HUES64 (cell line): ENCODE data around the gene LRRC71.

Source experiments
- H3K27ac ChIP-seq: 2 replicates; pipeline ENCODE4 v1.7.0; 2013; ENCODE audit warnings: low read depth, low read length, inconsistent platforms
- H3K27me3 ChIP-seq: 2 replicates; pipeline ENCODE4 v1.6.1; 2013; ENCODE audit warnings: mild to moderate bottlenecking, low read length; ENCODE audit not compliant: insufficient read depth
- H3K36me3 ChIP-seq: 2 replicates; pipeline ENCODE4 v1.6.1; 2013; ENCODE audit warnings: mild to moderate bottlenecking, low read length; ENCODE audit not compliant: insufficient read depth
- H3K4me1 ChIP-seq: 2 replicates; pipeline ENCODE4 v1.6.1; 2013; ENCODE audit warnings: mild to moderate bottlenecking, low read length, moderate library complexity; ENCODE audit not compliant: insufficient read depth
- H3K4me3 ChIP-seq: 2 replicates; pipeline ENCODE4 v1.5.1; 2013; ENCODE audit warnings: mild to moderate bottlenecking, low read length, moderate library complexity
- H3K9ac ChIP-seq: 2 replicates; pipeline ENCODE4 v1.6.1; 2013; ENCODE audit warnings: mild to moderate bottlenecking, low read depth, low read length
- H3K9me3 ChIP-seq: 2 replicates; pipeline ENCODE4 v1.6.1; 2013; ENCODE audit warnings: low read depth, low read length; ENCODE audit not compliant: insufficient read depth
- WGBS: fragments of 150-250, 120-280 bp; methylation state at CpG from one replicate; pipeline ENCODE4 v1.1.7; 2013; ENCODE audit warnings: missing lambda C conversion rate; 5-methylcytosine and 5-hydroxymethylcytosine counted together

LRRC71 gene

DNA sequence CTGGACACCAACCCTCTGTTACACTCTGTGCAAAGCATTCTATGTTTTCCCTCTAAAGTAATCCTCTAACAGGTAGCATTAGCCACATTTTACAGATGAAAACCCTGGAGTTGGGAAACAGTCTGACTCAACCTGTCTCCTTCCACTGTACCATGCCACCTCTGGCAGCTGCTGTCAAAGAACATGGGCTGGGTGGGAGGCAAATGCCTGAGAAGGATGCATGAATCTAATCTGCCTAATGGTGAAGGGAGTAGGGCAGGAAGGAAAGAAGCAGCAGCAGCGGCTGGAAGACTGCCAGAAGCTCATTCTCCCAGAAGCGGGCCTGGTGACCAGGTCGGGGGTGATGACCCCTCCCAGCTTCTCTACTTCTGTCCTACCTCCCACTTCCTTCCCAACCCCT lies 21.7 kb downstream of the LRRC71 start:
- WGBS = 92% methylated on average over 3 of the region's 3 CpGs
- no peaks in the 10 kb centered on the region for H3K27me3 ChIP-seq
- H3K9me3 ChIP-seq = no peaks in the 10 kb centered on the region
- H3K9ac ChIP-seq = no peak overlapping the region
- no peak overlapping the region for H3K4me3 ChIP-seq
- H3K36me3 ChIP-seq = peaks cover 100% of the 10 kb centered on the region
- no peak overlapping the region for H3K27ac ChIP-seq
- no peaks in the 10 kb centered on the region for H3K4me1 ChIP-seq

DNA sequence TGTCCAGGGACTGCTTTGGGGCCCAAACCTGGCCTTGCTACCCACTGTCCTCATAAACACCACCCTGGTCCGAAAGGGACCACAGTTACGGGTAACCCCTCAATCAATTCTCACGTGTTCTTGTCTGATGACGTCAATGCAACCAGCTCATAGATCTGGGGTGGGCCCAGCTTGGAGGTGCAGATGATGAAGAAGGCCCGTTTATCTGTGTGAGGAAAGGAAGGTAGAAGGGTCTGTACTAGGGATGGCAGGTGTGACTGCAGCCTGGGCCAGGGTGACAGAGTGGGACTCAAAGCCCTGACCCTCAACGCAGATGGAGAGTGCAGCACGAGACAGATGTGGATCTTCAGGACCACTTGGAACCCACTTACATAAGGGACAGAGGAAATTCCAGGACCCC lies 22.1 kb downstream of the LRRC71 start:
- Histone ChIP-seq H3K4me3 (no peak overlapping the region), H3K27me3 (no peaks in the 10 kb centered on the region), H3K4me1 (no peaks in the 10 kb centered on the region), H3K9me3 (no peaks in the 10 kb centered on the region), H3K36me3 (peaks cover 100% of the 10 kb centered on the region), H3K9ac (no peak overlapping the region), H3K27ac (no peak overlapping the region)
- WGBS = 94% methylated on average over 7 of the region's 7 CpGs

DNA sequence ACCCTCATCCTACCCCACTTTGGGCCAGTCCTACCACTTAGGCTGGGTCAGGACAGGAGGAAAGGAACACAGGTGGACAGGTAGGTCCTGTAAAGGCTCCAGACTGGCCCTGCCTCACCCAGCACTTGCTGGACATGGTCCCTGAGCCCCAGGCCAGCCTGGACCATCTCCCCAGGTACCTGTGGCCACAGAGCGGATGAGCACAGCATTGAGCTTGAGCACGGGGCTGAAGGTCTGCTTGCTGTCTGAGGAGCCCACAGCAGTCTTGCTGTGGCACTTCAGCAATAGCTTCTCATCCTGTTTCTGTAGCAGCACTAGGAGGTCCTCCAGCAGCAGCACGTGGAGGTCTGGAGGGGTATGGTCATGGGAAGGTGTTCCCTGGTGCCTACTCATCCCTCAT lies 23.3 kb downstream of the LRRC71 start:
- Histone ChIP-seq H3K27me3 (no peaks in the 10 kb centered on the region), H3K9me3 (no peaks in the 10 kb centered on the region), H3K4me1 (no peaks in the 10 kb centered on the region), H3K9ac (no peak overlapping the region), H3K27ac (no peak overlapping the region), H3K4me3 (no peak overlapping the region), H3K36me3 (peaks cover 100% of the 10 kb centered on the region)
- WGBS = 94% methylated on average over 3 of the region's 3 CpGs

DNA sequence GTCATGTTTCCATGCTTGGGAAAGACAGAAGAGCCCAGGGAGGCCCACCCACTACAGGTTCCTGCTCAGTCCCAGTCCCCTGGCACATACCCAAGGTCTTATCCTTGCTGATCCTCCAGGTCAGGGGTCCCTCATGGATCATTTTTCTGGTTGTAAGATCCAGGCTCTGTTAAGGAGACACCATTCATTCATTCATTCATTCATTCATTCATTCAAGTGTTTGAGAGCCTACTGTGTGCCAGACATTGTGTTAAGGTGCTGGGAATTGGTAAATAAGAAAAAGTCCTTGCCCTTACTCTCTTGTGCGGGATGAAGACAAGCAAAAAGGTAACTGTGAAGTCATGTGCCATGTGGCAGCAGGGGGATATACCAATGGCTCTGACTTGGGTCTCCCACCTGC lies 23.8 kb downstream of the LRRC71 start:
- no peaks in the 10 kb centered on the region for H3K9me3 ChIP-seq
- H3K9ac ChIP-seq = no peak overlapping the region
- H3K27ac ChIP-seq = no peak overlapping the region
- H3K27me3 ChIP-seq = no peaks in the 10 kb centered on the region
- H3K4me1 ChIP-seq = no peaks in the 10 kb centered on the region
- H3K4me3 ChIP-seq = no peak overlapping the region
- WGBS = 100% methylated on average over 1 of the region's 1 CpG
- H3K36me3 ChIP-seq = peaks cover 100% of the 10 kb centered on the region

DNA sequence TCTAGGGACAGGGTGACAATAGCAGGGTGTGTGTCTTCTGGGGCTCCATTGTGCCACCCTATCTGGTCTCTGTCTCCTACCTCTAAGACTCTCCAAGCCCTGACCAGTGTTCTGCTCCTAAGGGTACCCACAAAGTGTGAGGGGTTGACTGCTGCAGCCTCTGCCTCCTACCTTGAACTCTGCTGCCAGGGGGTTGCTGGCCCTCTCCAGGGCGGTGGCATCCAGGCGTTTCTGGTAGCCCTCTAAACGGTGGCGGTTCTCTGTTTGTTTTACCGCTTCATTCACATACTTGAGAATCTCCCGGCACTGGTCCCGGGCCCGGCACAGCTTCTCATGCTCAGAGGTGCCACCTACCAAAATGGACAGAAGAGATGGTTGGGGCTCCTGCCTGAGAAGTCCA lies 24.4 kb downstream of the LRRC71 start:
- no peak overlapping the region for H3K9ac ChIP-seq
- 98% methylated on average over 8 of the region's 8 CpGs for WGBS
- no peaks in the 10 kb centered on the region for H3K4me1 ChIP-seq
- no peak overlapping the region for H3K27ac ChIP-seq
- no peak overlapping the region for H3K4me3 ChIP-seq
- no peaks in the 10 kb centered on the region for H3K27me3 ChIP-seq
- peaks cover 100% of the 10 kb centered on the region for H3K36me3 ChIP-seq
- no peaks in the 10 kb centered on the region for H3K9me3 ChIP-seq

DNA sequence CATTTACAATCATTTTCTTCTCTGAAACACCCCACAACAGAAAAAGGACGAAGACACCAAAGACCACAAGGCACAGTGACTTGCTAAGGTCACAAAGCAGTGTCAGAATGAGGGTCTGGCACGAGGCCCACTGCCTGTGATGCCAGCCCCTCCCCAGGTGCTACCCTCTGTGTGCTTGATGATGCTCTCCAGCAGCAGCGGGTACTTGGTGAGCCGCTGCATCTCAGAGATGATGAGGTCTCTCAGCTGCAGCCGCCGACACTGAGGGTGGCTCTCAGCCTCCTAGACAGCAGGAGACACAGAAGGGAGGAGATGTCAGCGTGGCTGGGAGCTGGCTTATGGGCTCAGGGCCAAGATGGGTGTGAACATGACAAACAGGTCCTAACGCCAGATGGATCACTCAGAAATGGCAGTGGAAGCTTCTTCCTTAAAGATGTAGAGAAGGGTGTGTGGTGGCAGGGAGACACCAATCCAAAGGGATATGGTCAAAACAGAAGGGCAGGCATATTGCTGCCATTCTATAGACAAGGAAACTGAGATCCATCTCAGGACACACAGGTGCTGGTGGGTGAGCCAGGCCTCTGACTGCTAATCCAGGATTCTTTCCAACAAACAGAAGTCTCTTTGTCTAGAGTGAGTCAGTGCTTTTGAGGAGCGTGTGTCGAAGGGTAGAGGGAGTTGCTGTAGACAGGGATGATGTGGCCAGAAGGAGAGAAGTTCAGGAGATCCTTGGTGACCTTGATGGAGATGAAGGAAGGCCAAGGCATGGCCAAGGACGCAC lies 25.6 kb downstream of the LRRC71 start:
- H3K27me3 ChIP-seq = no peaks in the 10 kb centered on the region
- no peak overlapping the region for H3K27ac ChIP-seq
- no peaks in the 10 kb centered on the region for H3K9me3 ChIP-seq
- WGBS = 94% methylated on average over 11 of the region's 11 CpGs
- H3K4me3 ChIP-seq = no peak overlapping the region
- H3K9ac ChIP-seq = no peak overlapping the region
- H3K36me3 ChIP-seq = peaks cover 100% of the 10 kb centered on the region
- H3K4me1 ChIP-seq = no peaks in the 10 kb centered on the region

DNA sequence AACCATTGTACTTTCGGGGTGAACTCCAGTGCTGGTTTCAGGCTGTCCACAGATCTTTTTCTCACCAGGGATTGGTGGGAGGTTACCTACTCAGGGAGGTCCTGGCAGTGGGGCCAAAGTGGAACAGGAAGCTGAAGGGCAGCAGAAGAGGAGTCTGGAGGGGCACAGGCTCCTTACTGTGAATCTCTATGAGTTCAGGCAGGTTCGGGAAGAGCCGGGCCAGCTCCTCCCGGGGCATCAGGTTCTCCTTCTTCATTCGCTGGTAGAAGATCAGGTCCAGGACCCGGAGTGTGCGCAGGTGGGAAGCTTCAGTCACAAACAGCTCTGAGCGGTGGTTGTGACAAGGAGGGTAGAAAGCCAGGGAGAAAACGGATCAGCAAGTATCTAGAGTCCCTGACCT lies 26.7 kb downstream of the LRRC71 start:
- H3K4me1 ChIP-seq = no peaks in the 10 kb centered on the region
- H3K27me3 ChIP-seq = no peaks in the 10 kb centered on the region
- 95% methylated on average over 9 of the region's 9 CpGs for WGBS
- H3K27ac ChIP-seq = no peak overlapping the region
- H3K4me3 ChIP-seq = no peak overlapping the region
- H3K9me3 ChIP-seq = no peaks in the 10 kb centered on the region
- no peak overlapping the region for H3K9ac ChIP-seq
- H3K36me3 ChIP-seq = peaks cover 100% of the 10 kb centered on the region

DNA sequence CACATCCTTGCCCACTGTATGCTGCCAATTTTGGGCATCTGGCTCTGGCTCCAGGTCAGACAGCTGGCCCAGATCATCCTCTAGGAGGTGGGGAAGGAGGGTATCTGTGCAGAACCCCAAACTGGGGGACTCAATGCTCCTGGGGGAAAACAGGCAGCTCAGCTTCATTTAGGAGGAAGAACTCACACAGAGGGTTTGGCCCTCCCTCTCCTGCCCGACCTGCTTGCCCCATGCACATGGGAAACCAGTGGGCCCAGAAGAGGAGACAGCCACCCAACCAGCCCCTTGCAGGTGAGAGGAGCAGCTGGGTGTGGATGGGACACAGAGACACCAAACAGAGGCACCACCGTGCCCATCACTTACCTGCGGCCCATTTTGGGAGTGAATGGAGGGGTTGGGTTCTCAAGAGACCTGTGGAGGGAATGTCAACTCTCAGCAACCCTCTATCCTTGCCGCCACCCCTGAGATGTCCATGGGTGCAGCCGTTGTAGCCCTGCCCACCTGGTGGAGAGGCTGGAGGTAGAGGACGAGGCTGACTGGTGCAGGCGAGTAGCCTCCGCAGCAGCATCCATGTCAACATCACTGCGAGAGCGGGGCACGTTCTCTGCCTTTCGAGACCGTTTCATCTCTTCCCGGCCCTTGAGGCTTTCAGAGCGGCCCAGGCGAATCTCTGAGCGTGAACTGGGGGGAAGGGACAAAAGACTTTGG lies 27.5 kb downstream of the LRRC71 start:
- Histone ChIP-seq H3K4me3 (no peak overlapping the region), H3K9me3 (no peaks in the 10 kb centered on the region), H3K9ac (no peak overlapping the region), H3K27ac (no peak overlapping the region), H3K4me1 (no peaks in the 10 kb centered on the region), H3K27me3 (no peaks in the 10 kb centered on the region), H3K36me3 (peaks cover 100% of the 10 kb centered on the region)
- 96% methylated on average over 17 of the region's 17 CpGs for WGBS

DNA sequence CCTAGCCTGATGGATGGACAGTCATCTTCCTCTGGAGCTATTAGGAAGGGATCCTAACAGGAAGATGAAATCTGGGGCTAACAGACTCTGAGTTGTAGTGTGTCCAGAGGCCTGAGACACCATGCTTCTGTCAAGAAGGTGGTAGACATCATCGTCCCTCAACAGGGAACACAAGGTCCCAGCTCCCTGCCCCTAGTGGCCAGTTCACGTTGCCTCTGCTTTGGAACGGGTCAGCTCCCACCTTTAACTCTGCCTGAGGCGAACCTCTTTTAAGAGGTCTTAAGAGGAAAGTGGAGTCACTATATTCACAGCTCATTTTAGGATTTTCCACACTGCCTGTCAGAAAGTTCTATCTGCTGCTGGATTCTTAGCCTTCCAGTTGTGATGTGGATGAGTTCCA lies 28.3 kb downstream of the LRRC71 start:
- Histone ChIP-seq H3K9me3 (no peaks in the 10 kb centered on the region), H3K9ac (no peak overlapping the region), H3K27me3 (no peaks in the 10 kb centered on the region), H3K4me3 (no peak overlapping the region), H3K4me1 (no peaks in the 10 kb centered on the region), H3K36me3 (peaks cover 99% of the 10 kb centered on the region), H3K27ac (no peak overlapping the region)
- WGBS = 75% methylated on average over 4 of the region's 4 CpGs

DNA sequence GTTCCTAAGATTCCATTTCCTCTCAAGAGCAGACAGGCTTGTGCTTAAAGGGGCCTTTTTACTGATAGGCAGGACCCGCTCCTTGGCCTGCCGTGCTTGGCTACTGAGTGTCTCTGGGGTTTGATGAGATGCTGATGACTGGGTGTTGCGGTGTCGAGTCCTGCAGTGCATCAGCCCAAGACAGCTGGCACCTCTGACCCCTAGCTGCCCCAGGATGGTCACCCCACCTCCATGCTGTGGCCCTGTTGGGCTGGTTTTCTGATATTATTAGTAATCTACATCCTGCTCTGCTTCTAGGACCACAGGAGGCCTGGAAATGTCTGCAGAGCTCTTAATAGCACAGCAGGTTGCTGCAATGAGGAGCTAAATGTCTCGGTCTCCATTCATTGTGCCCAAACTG lies 28.7 kb downstream of the LRRC71 start:
- WGBS = 91% methylated on average over 5 of the region's 5 CpGs
- H3K4me3 ChIP-seq = no peak overlapping the region
- no peaks in the 10 kb centered on the region for H3K9me3 ChIP-seq
- H3K36me3 ChIP-seq = peaks cover 99% of the 10 kb centered on the region
- H3K27me3 ChIP-seq = no peaks in the 10 kb centered on the region
- H3K27ac ChIP-seq = no peak overlapping the region
- H3K4me1 ChIP-seq = no peaks in the 10 kb centered on the region
- H3K9ac ChIP-seq = no peak overlapping the region

DNA sequence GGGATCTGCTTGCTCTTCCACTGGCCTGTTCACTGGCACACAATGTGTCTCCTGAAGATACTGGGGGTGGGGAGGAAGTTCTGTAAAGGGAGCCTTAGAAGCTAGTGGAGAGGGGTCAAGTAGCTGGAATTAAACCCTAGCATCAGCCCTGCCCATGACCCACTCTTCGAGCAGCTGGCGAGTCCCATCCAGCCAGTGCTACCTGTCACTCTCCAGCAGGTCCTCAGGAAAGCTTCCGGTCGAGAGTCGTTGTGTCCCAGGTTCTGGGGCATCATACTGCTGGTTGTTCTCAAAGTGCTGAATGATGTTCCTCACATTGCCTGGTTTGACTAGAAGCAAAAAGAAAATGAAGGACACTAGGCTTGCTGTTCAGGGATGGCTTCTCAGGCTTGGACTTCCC lies 30.9 kb downstream of the LRRC71 start:
- H3K27ac ChIP-seq = no peak overlapping the region
- H3K9me3 ChIP-seq = no peaks in the 10 kb centered on the region
- H3K4me3 ChIP-seq = no peak overlapping the region
- no peaks in the 10 kb centered on the region for H3K27me3 ChIP-seq
- WGBS = 96% methylated on average over 5 of the region's 5 CpGs
- H3K9ac ChIP-seq = no peak overlapping the region
- no peaks in the 10 kb centered on the region for H3K4me1 ChIP-seq
- peaks cover 99% of the 10 kb centered on the region for H3K36me3 ChIP-seq
